PC-3 (cell line): ENCODE data around the gene BAAT. TPM values are rescaled to one million over a fixed set of nuclear protein-coding genes. Genes with fewer than 3 reads are reported as not detected.

Experiments
- ATAC-seq: fragments of 200-7000 bp; cut with Tn5 transposase; 2 replicates; pipeline ENCODE4 v1.9.1; 2020; ENCODE audit warnings: mild to moderate bottlenecking, moderate library complexity
- BruUV-seq: library from RNA; stranded (reverse); fragments of 400-500 nt; replicated peaks from 2 replicates; lab custom pipeline; 2021; lab: Mats Ljungman, UMichigan
- CTCF ChIA-PET: fragments of 300-600 bp; sonication (Branson Sonifier 250); formaldehyde crosslinking; loops from one replicate; lab custom pipeline; 2022; ENCODE audit warnings: antibody characterized with exemption; lab: Charles Lee
- POLR2A ChIA-PET: fragments of 300-600 bp; sonication (Branson Sonifier 250); formaldehyde crosslinking; loops from one replicate; lab custom pipeline; 2022; ENCODE audit warnings: antibody characterized with exemption; ENCODE audit not compliant: unreplicated experiment; lab: Charles Lee
- DNase-seq: peaks from one replicate; pipeline ENCODE4 v3.0.0-alpha.2; 2015
- H2AFZ ChIP-seq: fragments of 300-600 bp; sonication (generic); 2 replicates; pipeline ENCODE4 v1.6.0; 2016; ENCODE audit warnings: antibody characterized with exemption, low read length
- H3F3A ChIP-seq: fragments of 300-600 bp; sonication (generic); one replicate; pipeline ENCODE4 v1.6.0; 2017; ENCODE audit warnings: antibody characterized with exemption, low read length, control low read depth, mild to moderate bottlenecking; ENCODE audit not compliant: unreplicated experiment
- H3K27ac ChIP-seq: fragments of 300-600 bp; sonication (generic); 2 replicates; pipeline ENCODE4 v1.5.1; 2016; ENCODE audit warnings: mild to moderate bottlenecking, low read length
- H3K27me3 ChIP-seq: fragments of 300-600 bp; sonication (generic); 2 replicates; pipeline ENCODE4 v1.6.1; 2016; ENCODE audit warnings: low read length, mixed read lengths
- H3K36me3 ChIP-seq: fragments of 300-600 bp; sonication (generic); 2 replicates; pipeline ENCODE4 v1.6.1; 2016; ENCODE audit warnings: low read depth, mixed run types, low read length, mixed read lengths
- H3K4me1 ChIP-seq: fragments of 300-600 bp; sonication (generic); 2 replicates; pipeline ENCODE4 v1.5.1; 2016; ENCODE audit warnings: low read length; ENCODE audit not compliant: insufficient read depth
- H3K4me2 ChIP-seq: fragments of 300-600 bp; sonication (generic); 2 replicates; pipeline ENCODE4 v1.6.0; 2016; ENCODE audit warnings: low read length
- H3K4me3 ChIP-seq: fragments of 300-600 bp; sonication (generic); 2 replicates; pipeline ENCODE4 v1.5.1; 2016; ENCODE audit warnings: mild to moderate bottlenecking, low read length, mixed read lengths
- H3K79me2 ChIP-seq: fragments of 300-600 bp; sonication (generic); 2 replicates; pipeline ENCODE4 v1.6.1; 2017; ENCODE audit warnings: low read length, mixed read lengths
- H3K9ac ChIP-seq: fragments of 300-600 bp; sonication (generic); 2 replicates; pipeline ENCODE4 v1.6.0; 2016; ENCODE audit warnings: mild to moderate bottlenecking, low read length
- H3K9me2 ChIP-seq: fragments of 300-600 bp; sonication (generic); replicated peaks from 2 replicates; pipeline ENCODE4 v1.6.1; 2016; ENCODE audit warnings: mixed run types, low read length, mixed read lengths
- H3K9me3 ChIP-seq: fragments of 300-600 bp; sonication (generic); 2 replicates; pipeline ENCODE4 v1.6.1; 2016; ENCODE audit warnings: low read length, mixed read lengths
- H4K20me1 ChIP-seq: fragments of 300-600 bp; sonication (generic); 2 replicates; pipeline ENCODE4 v1.6.1; 2016; ENCODE audit warnings: low read length, mixed read lengths
- CTCF ChIP-seq: fragments of 300-600 bp; sonication (generic); conservative IDR thresholded peaks from 2 replicates; pipeline ENCODE4 v1.5.1; 2017; ENCODE audit warnings: antibody characterized with exemption, low read depth, mild to moderate bottlenecking, low read length
- EZH2 ChIP-seq: fragments of 300-600 bp; sonication (generic); IDR thresholded peaks from one replicate; pipeline ENCODE4 v1.6.1; 2017; ENCODE audit warnings: antibody characterized with exemption, mild to moderate bottlenecking, low read length; ENCODE audit not compliant: unreplicated experiment
- EZH2phosphoT487 ChIP-seq: fragments of 300-600 bp; sonication (generic); IDR thresholded peaks from 2 replicates; pipeline ENCODE4 v1.6.1; 2018; ENCODE audit warnings: mild to moderate bottlenecking, antibody characterized with exemption, low read length, borderline replicate concordance
- intact Hi-C: fragments of 100-400 bp; cut with micrococcal nuclease; formaldehyde crosslinking; loops from 2 replicates; pipeline ENCODE4 v1.9.0; 2023
- total RNA-seq: library from RNA; depleted of rRNA; stranded (reverse); fragments of >200 nt; gene quantifications from 2 replicates; pipeline ENCODE4 v1.2.3, GENCODE V29; 2014

Gene BAAT
- total RNA-seq, 1 experiment from 2014 or later, result 0.07 TPM

- no peak overlapping the region for H3K4me2 ChIP-seq
- intact Hi-C loops, result no loop called here
- CTCF ChIA-PET, result no interaction called here
- H3F3A ChIP-seq, result no peaks in the 10 kb centered on the region
- H3K27me3 ChIP-seq, result no peaks in the 10 kb centered on the region
- H3K79me2 ChIP-seq, result no peaks in the 10 kb centered on the region
- POLR2A ChIA-PET, result no interaction called here
- no peaks in the 10 kb centered on the region for H3K9me2 ChIP-seq
- H3K27ac ChIP-seq, result no peak overlapping the region
- no peak for DNase-seq
- no peak overlapping the region for H3K4me3 ChIP-seq
- ATAC-seq, result no peak
- no peak overlapping the region for H3K9ac ChIP-seq
- TF ChIP-seq EZH2 (no peak), EZH2phosphoT487 (no peak), CTCF (no peak)
- H3K4me1 ChIP-seq, result no peaks in the 10 kb centered on the region
- no TSS peak for BruUV-seq
- H3K36me3 ChIP-seq, result no peaks in the 10 kb centered on the region
- H2AFZ ChIP-seq, result no peak overlapping the region
- no peaks in the 10 kb centered on the region for H3K9me3 ChIP-seq
- no peaks in the 10 kb centered on the region for H4K20me1 ChIP-seq
These were observed 8.5 kb downstream of the BAAT start for GRCh38 chr9:101376111-101376848.

- no peak for DNase-seq
- no TSS peak for BruUV-seq
- Histone ChIP-seq H3K27ac (no peak overlapping the region), H3F3A (no peaks in the 10 kb centered on the region), H3K4me2 (no peak overlapping the region), H2AFZ (no peak overlapping the region), H3K36me3 (no peaks in the 10 kb centered on the region), H3K9me3 (no peaks in the 10 kb centered on the region), H4K20me1 (no peaks in the 10 kb centered on the region), H3K4me3 (no peak overlapping the region), H3K4me1 (no peaks in the 10 kb centered on the region), H3K9ac (no peak overlapping the region), H3K9me2 (no peaks in the 10 kb centered on the region), H3K27me3 (no peaks in the 10 kb centered on the region), H3K79me2 (no peaks in the 10 kb centered on the region)
- ChIA-PET CTCF (no interaction called here), POLR2A (no interaction called here)
- TF ChIP-seq EZH2phosphoT487, result no peak
- TF ChIP-seq CTCF, result no peak
- no peak for TF ChIP-seq EZH2
- no peak for ATAC-seq
- intact Hi-C loops, result no loop called here
These were observed 9.3 kb downstream of the BAAT start for GRCh38 chr9:101375546-101375945.

GRCh38 chr9:101372327-101373118 is 12.3 kb downstream of the BAAT start:
- DNase-seq, result no peak
- Histone ChIP-seq H3K4me2 (no peak overlapping the region), H3K9me3 (no peaks in the 10 kb centered on the region), H3K27ac (no peak overlapping the region), H3K9me2 (no peaks in the 10 kb centered on the region), H3K4me1 (no peaks in the 10 kb centered on the region), H3K27me3 (no peaks in the 10 kb centered on the region), H3K9ac (no peak overlapping the region), H3F3A (no peaks in the 10 kb centered on the region), H3K36me3 (no peaks in the 10 kb centered on the region), H3K79me2 (no peaks in the 10 kb centered on the region), H2AFZ (no peak overlapping the region), H3K4me3 (no peak overlapping the region), H4K20me1 (no peaks in the 10 kb centered on the region)
- intact Hi-C loops, result no loop called here
- ATAC-seq, result no peak
- TF ChIP-seq EZH2phosphoT487 (no peak), CTCF (no peak), EZH2 (no peak)
- BruUV-seq, result no TSS peak
- POLR2A ChIA-PET, result no interaction called here
- CTCF ChIA-PET, result no interaction called here
